ENCODE results near the gene GRM4.

DNA sequence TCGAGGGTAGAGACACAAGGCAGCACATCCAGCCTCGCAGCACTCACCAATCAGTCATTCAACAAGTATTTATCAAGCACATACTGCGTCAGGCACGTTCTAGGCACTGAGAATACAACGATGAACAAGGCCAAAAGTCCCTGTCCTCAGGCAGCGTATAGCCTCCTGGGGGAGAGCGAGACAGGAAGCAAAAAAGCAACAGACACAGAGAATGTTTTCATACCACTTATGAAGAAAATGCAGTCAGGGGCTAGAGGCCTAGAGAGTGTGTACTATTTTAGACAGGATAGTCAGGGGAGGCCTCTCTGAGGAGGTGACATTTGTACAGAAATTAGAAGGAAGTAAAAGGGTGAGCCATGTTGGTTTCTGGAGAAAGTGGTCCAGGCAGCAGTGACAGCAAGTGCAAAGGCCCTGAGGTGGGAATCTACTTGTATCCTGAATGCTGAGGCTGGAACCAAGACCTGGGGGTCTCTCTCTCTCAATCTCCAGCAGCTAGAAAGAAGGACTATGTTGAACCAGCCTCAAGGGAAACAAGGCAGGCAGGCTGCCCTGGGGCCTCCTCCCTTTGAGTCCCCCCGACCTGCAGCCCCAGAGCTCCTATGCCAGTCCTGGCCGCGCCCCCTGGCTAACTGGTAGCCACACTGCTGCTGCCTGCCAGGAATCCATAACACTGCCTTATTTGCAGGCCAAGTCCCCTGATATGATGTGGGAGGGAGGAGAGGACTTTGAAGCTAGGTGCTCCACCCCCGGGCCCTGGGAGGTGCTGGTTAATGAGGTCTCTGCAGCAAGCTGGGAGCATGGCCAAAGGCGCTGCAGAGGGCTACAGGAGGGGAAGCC lies 151.2 kb downstream of the GRM4 start:
- no peak for TF ChIP-seq POLR2A (IDR thresholded peaks at IDR 0.05; ENCODE audit: low read length)
- TF ChIP-seq GATA1 (IDR thresholded peaks at IDR 0.05; ENCODE audit: low read depth, low read length), result no peak
